Measurements from ENCODE around the gene EIF2B5.

Gene EIF2B5

DNA sequence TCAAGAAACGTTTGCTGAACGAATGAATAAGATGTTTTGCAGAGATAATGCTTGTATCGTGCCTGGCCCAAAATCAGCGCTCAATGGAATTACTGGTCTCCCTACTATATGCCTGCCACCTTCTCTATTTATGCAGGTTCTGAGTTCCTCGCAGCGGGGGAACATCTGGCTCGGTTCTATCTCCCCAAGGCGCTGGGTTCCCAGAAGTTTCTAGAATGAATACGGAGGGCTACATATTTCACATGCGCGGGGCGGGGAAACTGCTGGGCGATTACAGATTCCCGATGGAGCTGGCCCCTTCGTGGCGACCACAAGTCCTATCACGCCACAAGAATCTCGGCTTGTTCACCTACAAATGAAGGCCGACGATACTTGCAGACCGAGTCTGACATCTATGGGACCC, 411 bp upstream of the EIF2B5 start:
- Histone ChIP-seq H3K27me3 (ENCODE audit: control insufficient read depth, low read length) (no peaks in the 10 kb centered on the region), H3K36me3 (ENCODE audit: control insufficient read depth, low read length) (peaks cover 35% of the 10 kb centered on the region), H3K9me2 (replicated peaks; ENCODE audit: control insufficient read depth, low read length) (no peaks in the 10 kb centered on the region), H3K4me1 (ENCODE audit: control insufficient read depth, low read length) (peaks cover 20% of the 10 kb centered on the region), H3K9me3 (ENCODE audit: control insufficient read depth, insufficient read depth, low read length) (no peaks in the 10 kb centered on the region), H3K4me3 (ENCODE audit: low read length) (peak overlapping the region; percentile 91), H4K20me1 (ENCODE audit: control insufficient read depth, insufficient read depth, low read depth, low read length) (0 out of 2 replicates have a peak, but pooled peaks cover 5% of the 10 kb centered on the region), H3K27ac (ENCODE audit: low read depth, low read length) (peak overlapping the region; percentile 44), H3F3A (ENCODE audit: control insufficient read depth, insufficient read depth) (0 out of 2 replicates have a peak, but pooled peaks cover 7% of the 10 kb centered on the region), H3K4me2 (ENCODE audit: low read length) (peak overlapping the region; percentile 92), H3K79me2 (ENCODE audit: control insufficient read depth, low read length) (peaks cover 58% of the 10 kb centered on the region)
- TF ChIP-seq, protein P1, sequence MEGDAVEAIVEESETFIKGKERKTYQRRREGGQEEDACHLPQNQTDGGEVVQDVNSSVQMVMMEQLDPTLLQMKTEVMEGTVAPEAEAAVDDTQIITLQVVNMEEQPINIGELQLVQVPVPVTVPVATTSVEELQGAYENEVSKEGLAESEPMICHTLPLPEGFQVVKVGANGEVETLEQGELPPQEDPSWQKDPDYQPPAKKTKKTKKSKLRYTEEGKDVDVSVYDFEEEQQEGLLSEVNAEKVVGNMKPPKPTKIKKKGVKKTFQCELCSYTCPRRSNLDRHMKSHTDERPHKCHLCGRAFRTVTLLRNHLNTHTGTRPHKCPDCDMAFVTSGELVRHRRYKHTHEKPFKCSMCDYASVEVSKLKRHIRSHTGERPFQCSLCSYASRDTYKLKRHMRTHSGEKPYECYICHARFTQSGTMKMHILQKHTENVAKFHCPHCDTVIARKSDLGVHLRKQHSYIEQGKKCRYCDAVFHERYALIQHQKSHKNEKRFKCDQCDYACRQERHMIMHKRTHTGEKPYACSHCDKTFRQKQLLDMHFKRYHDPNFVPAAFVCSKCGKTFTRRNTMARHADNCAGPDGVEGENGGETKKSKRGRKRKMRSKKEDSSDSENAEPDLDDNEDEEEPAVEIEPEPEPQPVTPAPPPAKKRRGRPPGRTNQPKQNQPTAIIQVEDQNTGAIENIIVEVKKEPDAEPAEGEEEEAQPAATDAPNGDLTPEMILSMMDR (IDR thresholded peaks at IDR 0.05; ENCODE audit: low read depth, low read length, poor library complexity, severe bottlenecking), result no peak
- TF ChIP-seq EZH2phosphoT487 (IDR thresholded peaks at IDR 0.05; ENCODE audit: borderline replicate concordance, low read length), result no peak

DNA sequence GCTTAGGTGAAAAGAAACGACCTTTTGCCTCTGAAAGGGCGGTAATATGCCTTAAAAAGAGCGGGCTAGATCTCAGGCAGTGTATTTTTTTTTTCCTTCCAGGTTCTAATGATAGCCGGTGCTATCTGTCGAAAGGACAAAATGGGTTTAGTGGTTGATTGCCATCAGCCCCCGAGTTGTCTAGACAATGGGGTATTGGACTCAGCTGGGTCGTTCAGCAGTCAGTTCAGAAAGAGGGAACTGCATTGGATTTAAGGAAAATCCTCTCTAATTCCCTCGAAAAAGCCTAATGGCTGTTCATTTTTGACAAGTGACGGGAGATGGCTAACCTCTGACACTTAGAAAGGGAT, 728 bp downstream of the EIF2B5 start:
- Histone ChIP-seq H3K27ac (ENCODE audit: low read depth, low read length) (peak overlapping the region; percentile 44), H3K9me2 (replicated peaks; ENCODE audit: control insufficient read depth, low read length) (no peaks in the 10 kb centered on the region), H3K4me3 (ENCODE audit: low read length) (peak overlapping the region; percentile 91), H3F3A (ENCODE audit: control insufficient read depth, insufficient read depth) (0 out of 2 replicates have a peak, but pooled peaks cover 7% of the 10 kb centered on the region), H3K79me2 (ENCODE audit: control insufficient read depth, low read length) (peaks cover 68% of the 10 kb centered on the region), H3K27me3 (ENCODE audit: control insufficient read depth, low read length) (no peaks in the 10 kb centered on the region), H3K4me2 (ENCODE audit: low read length) (peak overlapping the region; percentile 92), H3K36me3 (ENCODE audit: control insufficient read depth, low read length) (peaks cover 46% of the 10 kb centered on the region), H3K4me1 (ENCODE audit: control insufficient read depth, low read length) (peaks cover 20% of the 10 kb centered on the region), H3K9me3 (ENCODE audit: control insufficient read depth, insufficient read depth, low read length) (no peaks in the 10 kb centered on the region), H4K20me1 (ENCODE audit: control insufficient read depth, insufficient read depth, low read depth, low read length) (0 out of 2 replicates have a peak, but pooled peaks cover 5% of the 10 kb centered on the region)
- TF ChIP-seq, protein P1 (IDR thresholded peaks at IDR 0.05; ENCODE audit: low read depth, low read length, poor library complexity, severe bottlenecking), result no peak
- no peak for TF ChIP-seq EZH2phosphoT487 (IDR thresholded peaks at IDR 0.05; ENCODE audit: borderline replicate concordance, low read length)

DNA sequence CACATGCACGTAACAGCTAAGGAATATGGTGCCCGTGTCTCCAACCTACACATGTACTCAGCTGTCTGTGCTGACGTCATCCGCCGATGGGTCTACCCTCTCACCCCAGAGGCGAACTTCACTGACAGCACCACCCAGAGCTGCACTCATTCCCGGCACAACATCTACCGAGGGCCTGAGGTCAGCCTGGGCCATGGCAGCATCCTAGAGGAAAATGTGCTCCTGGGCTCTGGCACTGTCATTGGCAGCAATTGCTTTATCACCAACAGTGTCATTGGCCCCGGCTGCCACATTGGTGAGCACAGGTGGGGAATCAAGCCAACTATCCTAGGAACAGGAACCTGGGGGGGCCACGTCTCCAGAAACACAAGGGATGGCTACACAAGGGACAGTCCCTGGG, 5.3 kb downstream of the EIF2B5 start:
- H3K4me2 ChIP-seq (ENCODE audit: low read length), result no peak overlapping the region
- H3K9me2 ChIP-seq (replicated peaks; ENCODE audit: control insufficient read depth, low read length), result no peaks in the 10 kb centered on the region
- no peak overlapping the region for H3K27ac ChIP-seq (ENCODE audit: low read depth, low read length)
- no peaks in the 10 kb centered on the region for H3F3A ChIP-seq (ENCODE audit: control insufficient read depth, insufficient read depth)
- 0 out of 2 replicates have a peak, but pooled peaks cover 5% of the 10 kb centered on the region for H4K20me1 ChIP-seq (ENCODE audit: control insufficient read depth, insufficient read depth, low read depth, low read length)
- H3K9me3 ChIP-seq (ENCODE audit: control insufficient read depth, insufficient read depth, low read length), result no peaks in the 10 kb centered on the region
- H3K36me3 ChIP-seq (ENCODE audit: control insufficient read depth, low read length), result peaks cover 90% of the 10 kb centered on the region
- H3K79me2 ChIP-seq (ENCODE audit: control insufficient read depth, low read length), result peaks cover 54% of the 10 kb centered on the region
- TF ChIP-seq, protein P1 (IDR thresholded peaks at IDR 0.05; ENCODE audit: low read depth, low read length, poor library complexity, severe bottlenecking), result no peak
- TF ChIP-seq EZH2phosphoT487 (IDR thresholded peaks at IDR 0.05; ENCODE audit: borderline replicate concordance, low read length), result no peak
- no peak overlapping the region for H3K4me3 ChIP-seq (ENCODE audit: low read length)
- H3K4me1 ChIP-seq (ENCODE audit: control insufficient read depth, low read length), result peaks cover 18% of the 10 kb centered on the region
- no peaks in the 10 kb centered on the region for H3K27me3 ChIP-seq (ENCODE audit: control insufficient read depth, low read length)

Measured in DOHH2 (cell line).